ENCODE results near the gene ELFN1.

The ELFN1 gene

DNA sequence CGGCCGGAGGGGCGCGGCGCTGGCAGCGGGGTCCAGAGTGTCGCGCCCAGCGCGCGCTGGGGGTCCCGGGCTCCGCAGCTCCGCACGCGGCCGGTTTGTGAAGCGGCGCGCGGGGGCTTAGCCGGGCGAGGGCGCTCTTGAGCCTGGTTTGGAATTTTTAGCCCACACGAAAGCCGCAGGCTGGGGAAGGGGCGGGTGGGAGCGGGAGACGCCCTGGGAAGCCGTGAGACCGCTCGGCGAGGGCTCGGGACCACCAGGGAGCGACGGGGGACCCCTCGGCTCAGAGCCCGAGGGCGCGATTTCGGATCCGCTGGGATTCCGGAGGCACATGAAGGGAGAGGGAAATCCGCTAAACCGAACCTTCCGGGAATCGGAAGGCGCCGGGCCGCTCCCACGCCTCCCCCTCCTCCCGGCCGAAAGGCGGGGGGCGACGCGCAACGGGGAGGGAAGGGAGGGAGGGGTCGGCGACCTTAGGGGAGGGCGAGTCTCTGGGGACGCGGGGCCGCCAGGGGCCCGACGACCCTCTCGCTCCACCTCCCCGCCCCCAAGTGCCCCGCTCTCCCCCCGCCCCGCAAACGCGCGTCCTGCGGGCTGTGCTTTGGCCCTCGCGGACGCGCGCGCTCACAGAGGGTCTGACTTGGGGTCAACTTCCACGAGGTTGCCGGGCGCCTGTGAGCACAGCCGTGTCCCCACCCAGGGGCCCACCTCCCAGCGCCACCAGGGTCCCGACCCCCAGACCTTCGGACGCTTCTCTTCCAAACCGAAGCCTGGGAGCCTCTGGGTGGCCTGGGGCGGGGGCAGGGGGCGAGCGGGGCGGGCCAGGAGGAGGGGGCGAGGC, 5.1 kb upstream of the ELFN1 start:
- DNase-seq = peak; percentile 63

DNA sequence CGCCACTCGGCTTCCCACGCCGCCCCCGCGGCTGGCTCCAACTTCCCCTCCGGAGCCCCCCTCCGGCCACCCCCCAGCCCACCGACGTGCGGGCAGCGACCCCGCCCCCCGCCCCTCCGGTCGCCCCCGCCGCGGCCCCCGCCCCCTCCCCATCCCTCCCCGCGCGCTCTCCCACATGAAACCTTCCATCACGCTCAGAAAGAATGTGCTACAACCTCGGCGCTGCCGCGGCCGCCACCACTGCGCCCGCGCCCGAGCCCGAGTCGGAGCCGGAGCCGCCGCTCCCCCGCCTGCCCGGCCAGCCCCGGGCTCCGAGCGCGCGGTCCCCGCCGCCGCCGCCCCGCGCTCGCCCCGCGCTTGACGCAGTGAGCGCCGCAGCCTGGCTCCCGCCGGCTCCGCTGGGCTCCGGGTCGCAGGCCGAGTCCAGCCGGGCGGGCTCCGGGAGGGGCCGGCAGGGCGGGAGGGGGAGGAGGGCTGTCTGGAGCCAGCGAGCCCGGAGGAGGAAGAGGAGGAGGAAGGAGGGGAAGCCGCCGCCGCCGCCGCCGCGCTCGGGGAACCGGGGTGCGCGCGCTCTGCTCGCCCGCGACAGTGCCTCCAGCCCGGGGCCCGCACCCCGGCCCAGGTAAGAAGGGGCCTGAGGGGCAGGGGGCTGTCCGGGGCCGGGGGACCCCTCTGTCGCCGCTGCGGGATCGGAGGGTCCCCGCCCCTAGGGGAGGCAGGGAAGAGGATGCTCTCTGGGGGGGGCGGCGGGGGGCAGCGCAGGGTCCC, 4.3 kb upstream of the ELFN1 start:
- no peak for DNase-seq

GRCh38 chr7:1666317-1666822, 3.7 kb upstream of the ELFN1 start:
- DNase-seq = no peak

DNA sequence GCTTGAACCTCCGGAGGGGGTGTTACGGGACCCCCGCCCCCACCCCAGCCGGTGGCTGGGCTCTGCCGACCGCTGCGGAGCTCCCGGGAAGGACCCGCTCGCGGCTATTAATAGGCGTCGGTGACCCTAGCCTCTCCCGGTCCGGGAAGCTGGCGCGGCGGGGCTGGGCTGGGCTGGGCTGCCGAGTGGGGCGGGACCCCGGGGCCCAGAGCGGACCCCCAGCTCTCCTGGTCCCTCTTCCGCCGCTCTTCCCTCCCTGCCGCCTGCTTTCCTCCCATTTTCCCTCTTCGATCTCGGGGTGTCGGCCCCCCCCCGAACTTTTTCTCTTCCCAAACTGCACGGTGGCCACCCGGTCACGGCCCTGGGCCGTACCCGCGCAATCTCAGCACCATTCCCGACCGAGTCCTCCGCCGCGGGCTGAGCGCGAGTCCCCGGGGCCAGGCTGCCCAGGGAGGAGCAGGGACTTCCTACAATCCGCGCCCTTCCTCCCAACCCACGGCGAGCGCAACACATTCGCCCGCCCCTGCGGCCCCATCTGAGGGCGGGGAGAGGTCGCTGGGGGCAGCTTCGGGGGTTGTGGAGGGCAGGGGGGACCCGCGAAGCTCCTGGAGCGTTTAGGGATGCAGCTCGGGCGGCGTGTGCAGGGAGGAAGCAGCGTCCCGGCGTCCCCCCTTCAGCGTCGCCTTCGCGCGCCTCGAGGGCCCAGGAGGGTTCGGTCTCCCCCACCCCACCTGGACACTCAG, 3.1 kb upstream of the ELFN1 start:
- DNase-seq = no peak

- no peak for DNase-seq
These were observed 2.3 kb upstream of the ELFN1 start for GRCh38 chr7:1667566-1668395.

DNA sequence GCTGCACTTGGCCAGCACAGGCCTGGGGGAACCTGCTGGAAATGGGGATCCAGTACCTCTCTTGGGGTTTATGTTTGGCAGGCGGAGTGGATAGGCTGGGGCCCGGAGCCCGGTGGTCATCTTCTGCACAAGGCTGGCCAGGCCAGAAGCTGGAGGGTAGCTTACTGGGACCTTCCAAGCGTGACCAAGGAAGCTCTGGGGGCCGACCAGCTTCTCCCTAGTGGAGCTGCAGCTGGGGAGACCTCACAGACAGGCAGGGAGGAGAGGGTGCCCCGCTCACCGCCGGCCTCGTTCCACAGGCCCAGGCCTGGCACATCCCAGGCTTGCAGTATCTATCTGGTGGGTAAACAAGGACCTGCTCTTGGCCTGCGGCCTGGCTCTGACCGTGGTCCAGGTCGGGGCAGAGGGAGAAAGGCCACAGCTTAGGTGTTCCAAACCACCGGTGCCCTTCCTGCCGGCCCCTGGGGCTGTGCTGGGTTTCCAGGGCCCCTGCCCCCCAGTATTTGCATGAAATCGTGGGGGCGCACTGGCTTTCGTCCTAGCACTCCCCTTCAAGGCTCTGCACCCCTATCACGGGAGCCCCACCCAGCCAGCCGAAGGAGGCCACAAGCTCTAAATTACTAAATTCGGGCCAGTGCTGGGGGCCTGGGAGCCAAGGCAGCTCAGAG, 1.5 kb upstream of the ELFN1 start:
- no peak for DNase-seq

- DNase-seq = no peak
These were observed 769 bp upstream of the ELFN1 start for GRCh38 chr7:1669064-1669951.

GRCh38 chr7:1670894-1671593, 967 bp downstream of the ELFN1 start:
- no peak for DNase-seq

GRCh38 chr7:1671594-1672451, 1.7 kb downstream of the ELFN1 start:
- no peak for DNase-seq

GRCh38 chr7:1672851-1673486, 2.9 kb downstream of the ELFN1 start:
- no peak for DNase-seq

DNA sequence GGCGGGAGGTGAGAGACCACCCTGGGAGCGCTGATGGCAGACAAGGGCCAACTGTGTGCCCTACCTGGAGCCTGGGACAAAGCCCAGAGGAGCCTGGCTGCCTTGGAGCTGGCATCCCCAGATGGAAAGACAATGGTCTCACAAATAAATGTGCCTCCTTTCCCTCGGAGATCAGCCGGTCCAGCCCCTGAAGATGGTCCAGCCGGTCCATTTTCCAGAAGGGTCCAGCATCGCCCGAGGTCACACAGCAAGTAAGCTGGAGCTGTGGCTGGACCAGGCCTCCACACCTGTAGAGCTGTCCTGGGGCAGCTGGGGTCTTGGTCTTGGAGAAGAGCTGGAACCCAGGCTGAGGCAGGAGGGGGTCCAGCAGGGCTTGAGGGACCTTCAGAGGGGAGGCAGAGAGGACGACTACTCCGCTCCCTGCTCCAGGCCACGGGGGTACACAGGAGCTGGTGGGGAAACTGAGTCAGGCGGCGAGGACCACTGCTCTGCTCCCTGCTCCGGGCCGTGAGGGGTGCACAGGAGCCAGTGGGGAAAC, 3.6 kb downstream of the ELFN1 start:
- no peak for DNase-seq

DNA sequence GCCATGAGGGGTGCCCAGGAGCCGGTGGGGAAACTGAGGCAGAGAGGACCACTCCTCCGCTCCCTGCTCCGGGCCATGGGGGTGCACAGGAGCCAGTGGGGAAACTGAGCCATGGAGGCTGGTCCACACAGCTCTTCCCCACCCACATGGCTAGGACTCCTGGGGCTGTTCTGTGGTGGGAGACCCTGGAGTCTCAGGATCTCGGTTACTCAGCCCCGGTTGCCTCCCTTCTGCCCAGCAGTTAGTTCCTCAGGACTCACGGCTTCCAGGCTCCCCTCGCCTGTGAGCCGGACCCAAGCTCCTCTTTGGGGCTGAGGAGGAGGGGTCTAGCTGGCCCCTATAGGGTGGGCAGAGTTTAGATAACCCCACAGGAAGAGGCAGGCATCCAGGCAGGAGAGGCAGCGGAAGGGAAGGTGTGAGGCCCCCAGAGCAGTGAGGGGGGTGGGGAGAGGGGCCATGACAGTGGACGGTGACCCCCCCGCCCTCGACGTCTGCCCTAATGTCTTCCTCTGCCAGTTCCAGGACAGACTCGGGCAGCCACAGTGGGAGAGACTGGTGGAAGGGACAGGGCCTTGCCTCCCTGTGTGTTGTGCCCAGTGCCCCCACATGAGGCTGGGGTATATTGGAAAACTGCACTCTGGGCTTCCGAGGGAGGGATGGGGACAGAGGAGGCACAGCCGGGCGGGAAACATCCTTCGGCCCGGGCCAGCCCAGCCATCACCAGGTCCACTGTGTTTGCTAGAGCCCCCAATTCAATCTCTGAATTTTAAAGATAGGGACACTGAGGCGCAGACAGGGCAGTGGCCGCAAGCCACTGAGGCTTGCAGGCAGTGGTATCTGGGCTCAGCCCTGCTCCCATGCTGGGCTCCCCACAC, 4.3 kb downstream of the ELFN1 start:
- DNase-seq = no peak

DNA sequence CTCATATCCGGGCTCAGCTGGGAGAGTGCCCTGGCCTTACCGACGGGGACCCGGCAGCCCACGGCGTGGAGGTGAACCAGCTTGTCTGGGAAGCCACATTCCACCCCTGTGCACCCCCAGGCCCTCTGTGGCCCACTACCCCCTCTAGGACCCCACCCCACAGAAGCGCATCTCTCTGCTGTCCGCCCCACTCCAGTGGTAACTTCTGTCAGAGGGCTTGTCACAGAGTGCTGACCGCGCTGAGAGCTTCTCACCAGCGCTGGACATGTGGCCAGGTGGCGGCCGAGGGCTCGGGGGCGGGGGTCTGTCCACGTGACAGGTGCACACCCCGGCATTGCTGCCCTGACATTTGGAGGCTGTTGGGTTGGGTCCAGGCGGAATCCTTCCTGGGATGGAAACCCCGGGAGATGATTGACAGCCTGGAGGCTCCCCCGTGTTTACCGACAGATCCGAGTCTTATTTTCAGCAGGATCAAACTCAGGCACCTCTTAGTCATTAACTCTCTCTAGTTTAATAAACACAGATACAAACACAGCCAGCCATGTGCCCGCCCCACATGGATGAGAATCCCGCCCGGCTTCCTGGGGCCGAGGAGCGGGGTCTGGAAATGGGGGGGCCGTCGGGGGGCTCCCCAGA, 5.1 kb downstream of the ELFN1 start:
- no peak for DNase-seq

DNA sequence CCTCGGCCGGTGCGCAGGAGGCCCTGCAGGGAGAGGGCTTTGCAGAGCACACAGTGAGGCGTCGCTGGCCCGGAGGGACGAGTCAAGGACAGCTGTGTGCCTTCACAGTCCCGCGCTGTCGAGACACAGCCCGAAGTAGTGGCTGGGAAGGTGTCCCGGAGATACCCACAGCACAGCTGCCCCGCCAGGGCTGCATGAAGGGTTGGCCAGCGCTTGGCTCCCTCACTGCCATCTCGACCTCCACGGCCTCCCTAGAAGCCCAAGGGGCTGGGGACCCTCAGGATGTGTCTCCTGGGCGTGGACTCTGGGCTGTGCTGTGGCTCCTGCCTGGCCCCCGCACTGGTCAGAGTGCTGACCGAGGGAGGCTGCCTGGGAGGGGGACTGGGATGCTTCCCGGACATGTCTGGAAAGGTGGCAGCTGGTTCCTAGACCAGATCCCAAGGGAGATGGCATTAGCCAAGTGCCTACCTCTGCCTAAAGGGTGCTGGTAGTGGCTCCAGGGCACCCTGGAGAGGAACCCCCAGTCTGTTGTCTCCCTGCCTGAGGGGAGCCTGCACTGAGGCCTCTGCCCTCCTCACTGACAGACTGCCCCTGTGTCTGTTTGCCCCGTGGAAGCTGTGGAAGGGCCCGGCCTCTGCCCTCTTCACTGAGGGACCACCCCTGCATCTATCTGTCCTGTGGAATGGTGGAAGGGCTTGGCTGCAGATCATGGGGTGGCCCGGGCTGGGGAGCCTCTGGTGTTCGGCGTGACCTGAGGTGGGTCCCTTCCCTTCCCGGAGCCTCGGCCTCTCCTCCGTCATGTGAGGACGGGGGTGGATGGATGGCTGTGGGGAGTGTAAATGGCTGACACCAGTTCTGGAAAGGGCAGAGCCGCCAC, 5.8 kb downstream of the ELFN1 start:
- no peak for DNase-seq

DNA sequence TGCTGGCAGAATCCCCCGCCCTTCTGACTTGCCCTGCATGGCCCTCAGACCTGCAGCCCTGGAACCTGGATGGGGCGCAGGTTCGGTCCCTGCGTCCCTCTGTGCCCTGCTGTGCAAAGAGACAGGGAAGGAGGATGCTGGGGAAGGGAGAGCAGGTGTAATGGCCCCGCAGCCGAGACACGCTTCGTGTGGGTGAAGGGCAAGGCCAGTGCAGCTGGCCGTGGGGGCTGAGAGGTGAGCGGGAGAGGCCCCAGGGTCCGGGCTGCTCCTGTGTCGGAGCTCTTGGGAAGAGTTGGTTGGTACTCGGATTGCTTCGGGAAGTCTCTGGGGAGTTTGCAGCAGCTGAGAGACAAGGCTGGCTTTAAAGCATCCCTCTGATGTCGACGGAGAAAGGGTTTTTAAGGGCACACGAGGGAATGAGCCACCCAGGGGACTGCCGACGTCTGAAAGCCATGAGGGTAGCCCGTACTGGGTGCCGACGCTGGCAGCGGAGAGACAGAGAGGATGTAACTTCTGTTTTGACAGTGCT, 6.5 kb downstream of the ELFN1 start:
- DNase-seq = no peak
